Hepatocyte (in vitro differentiated cells): ENCODE data around the gene IZUMO3.

Experiments used
- CTCF ChIP-seq: fragments of 200-600 bp; sonication (generic); IDR thresholded peaks from 2 replicates; pipeline ENCODE4 v1.5.1; 2016; ENCODE audit warnings: antibody characterized with exemption, mild to moderate bottlenecking; ENCODE audit not compliant: poor library complexity
- EZH2 ChIP-seq: fragments of 200-600 bp; sonication (generic); IDR thresholded peaks from 2 replicates; pipeline ENCODE4 v1.6.1; 2016; ENCODE audit warnings: antibody characterized with exemption, mild to moderate bottlenecking, borderline replicate concordance
- EZH2phosphoT487 ChIP-seq: fragments of 200-600 bp; sonication (generic); IDR thresholded peaks from one replicate; pipeline ENCODE4 v1.6.1; 2018; ENCODE audit warnings: antibody characterized with exemption, mild to moderate bottlenecking, low read depth, moderate library complexity; ENCODE audit not compliant: unreplicated experiment, severe bottlenecking

DNA sequence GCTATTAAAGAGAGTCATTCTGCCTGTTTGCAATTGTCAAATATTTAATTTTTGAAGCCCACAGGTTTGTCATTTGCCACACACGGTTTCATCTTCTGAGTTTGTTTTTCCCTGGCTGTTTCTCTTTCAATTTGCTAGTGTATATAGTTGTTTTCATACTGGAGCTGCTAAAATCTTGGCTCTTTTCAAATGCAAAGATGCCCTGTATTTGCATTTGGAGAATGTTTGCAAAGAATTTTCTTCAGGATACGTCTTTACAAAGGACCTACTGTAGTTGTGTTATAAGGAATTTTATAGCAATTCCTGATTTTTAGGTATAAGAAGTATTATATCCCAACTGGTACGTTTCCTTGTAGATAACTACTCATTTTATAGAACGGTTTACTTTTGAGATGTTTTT lies 48.0 kb downstream of the IZUMO3 start:
- no peak for TF ChIP-seq EZH2
- no peak for TF ChIP-seq CTCF
- no peak for TF ChIP-seq EZH2phosphoT487
